ENCODE data around the gene H1-8. TPM values are rescaled to one million over a fixed set of nuclear protein-coding genes. Genes with fewer than 3 reads are reported as not detected.

H1-8 gene
- total RNA-seq, 1 donor from 2014 or later, result not detected

DNA sequence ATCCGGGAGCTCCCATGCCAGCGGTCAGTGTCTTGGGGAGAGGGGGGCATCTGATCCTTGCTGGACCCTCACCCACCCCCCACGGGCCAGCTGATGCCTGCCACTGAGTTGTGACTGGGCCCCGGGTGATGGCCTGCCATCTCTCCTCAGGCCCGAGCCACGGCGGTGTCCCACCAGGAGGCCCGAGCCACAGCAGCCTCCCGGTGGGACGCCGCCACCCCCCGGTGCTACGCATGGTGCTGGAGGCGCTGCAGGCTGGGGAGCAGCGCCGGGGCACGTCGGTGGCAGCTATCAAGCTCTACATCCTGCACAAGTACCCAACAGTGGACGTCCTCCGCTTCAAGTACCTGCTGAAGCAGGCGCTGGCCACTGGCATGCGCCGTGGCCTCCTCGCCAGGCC lies 4.3 kb downstream of the H1-8 start:
- no peak for DNase-seq (ENCODE audit: low read depth)
- H3K4me3 ChIP-seq (ENCODE audit: low read depth, low read length), result no peak overlapping the region
- TF ChIP-seq, protein P1, sequence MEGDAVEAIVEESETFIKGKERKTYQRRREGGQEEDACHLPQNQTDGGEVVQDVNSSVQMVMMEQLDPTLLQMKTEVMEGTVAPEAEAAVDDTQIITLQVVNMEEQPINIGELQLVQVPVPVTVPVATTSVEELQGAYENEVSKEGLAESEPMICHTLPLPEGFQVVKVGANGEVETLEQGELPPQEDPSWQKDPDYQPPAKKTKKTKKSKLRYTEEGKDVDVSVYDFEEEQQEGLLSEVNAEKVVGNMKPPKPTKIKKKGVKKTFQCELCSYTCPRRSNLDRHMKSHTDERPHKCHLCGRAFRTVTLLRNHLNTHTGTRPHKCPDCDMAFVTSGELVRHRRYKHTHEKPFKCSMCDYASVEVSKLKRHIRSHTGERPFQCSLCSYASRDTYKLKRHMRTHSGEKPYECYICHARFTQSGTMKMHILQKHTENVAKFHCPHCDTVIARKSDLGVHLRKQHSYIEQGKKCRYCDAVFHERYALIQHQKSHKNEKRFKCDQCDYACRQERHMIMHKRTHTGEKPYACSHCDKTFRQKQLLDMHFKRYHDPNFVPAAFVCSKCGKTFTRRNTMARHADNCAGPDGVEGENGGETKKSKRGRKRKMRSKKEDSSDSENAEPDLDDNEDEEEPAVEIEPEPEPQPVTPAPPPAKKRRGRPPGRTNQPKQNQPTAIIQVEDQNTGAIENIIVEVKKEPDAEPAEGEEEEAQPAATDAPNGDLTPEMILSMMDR (IDR thresholded peaks at IDR 0.05; ENCODE audit: insufficient read depth, low read length, poor library complexity, severe bottlenecking), result no peak
- H3K27me3 ChIP-seq (ENCODE audit: control insufficient read depth, insufficient read depth, low read length), result no peaks in the 10 kb centered on the region
- no peaks in the 10 kb centered on the region for H3K36me3 ChIP-seq (ENCODE audit: control insufficient read depth, insufficient read depth, low read length)

DNA sequence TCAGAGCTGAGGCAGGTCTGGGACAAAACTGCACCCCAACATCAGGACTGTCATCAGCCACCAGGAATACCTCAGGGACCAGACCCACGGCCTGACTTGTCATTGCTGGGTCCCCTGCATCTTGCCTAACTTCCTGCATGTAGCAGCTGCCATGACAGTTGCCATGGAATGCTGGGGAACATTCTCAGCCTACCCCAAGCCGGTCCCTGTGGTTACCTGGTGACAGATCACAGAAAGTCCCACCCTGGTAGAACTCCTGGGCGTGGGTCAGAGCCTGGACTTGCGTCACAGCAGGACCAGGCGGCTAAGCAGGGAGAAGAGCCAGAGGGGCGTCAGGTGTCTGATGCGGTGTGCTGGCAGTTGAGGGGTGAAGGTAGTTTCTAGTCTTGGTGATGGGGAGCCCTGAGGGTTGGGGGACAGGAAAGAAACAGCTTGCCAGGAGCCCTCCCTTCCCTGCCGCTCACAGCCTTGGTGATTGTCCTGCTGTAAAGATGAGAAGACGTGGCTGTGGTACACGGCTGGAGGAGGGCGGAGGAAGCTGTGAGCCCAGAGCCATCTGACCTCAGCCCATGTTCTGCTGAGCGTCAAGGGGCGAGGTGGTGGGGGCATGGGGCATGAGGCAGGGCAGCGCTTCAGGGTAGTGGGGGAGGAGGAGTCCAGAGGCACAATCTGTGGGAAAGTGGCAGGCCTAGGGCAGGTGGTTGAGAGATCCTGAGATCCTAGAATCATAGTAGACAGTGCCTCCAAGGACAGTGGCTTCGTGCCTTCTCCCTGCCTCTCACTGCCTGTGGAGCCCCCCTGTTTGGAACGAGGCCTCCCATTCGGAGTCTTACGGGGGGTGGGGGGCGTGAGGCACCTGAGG lies 5.4 kb downstream of the H1-8 start:
- no peaks in the 10 kb centered on the region for H3K36me3 ChIP-seq (ENCODE audit: control insufficient read depth, insufficient read depth, low read length)
- H3K4me3 ChIP-seq (ENCODE audit: low read depth, low read length), result no peak overlapping the region
- no peaks in the 10 kb centered on the region for H3K27me3 ChIP-seq (ENCODE audit: control insufficient read depth, insufficient read depth, low read length)
- no peak for DNase-seq (ENCODE audit: low read depth)
- TF ChIP-seq, protein P1 (IDR thresholded peaks at IDR 0.05; ENCODE audit: insufficient read depth, low read length, poor library complexity, severe bottlenecking), result no peak

DNA sequence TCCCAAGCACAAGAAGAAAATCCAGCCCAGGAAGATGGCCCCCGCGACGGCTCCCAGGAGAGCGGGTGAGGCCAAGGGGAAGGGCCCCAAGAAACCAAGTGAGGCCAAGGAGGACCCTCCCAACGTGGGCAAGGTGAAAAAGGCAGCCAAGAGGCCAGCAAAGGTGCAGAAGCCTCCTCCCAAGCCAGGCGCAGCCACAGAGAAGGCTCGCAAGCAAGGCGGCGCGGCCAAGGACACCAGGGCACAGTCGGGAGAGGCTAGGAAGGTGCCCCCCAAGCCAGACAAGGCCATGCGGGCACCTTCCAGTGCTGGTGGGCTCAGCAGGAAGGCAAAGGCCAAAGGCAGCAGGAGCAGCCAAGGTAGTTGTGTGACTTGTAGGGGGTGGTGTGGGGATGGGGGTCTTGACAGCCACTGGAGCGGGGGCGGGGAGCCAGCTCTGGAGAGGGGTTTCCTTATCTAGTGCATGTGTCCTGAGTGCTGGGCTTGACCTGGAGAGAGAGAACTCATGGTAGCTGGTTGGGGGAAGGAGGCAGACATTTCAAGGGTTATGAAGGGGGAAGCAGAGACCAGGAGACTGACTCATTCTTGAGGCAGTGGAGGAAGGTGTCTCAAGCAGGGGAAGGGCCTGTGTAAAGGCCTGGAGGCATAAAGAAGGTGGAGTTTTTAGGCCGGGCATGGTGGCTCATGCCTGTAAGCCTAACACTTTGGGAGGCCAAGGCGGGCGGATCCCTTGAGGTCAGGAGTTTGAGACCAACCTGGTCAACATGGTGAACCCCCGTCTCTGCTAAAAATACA lies 6.2 kb downstream of the H1-8 start:
- H3K27me3 ChIP-seq (ENCODE audit: control insufficient read depth, insufficient read depth, low read length), result no peaks in the 10 kb centered on the region
- TF ChIP-seq, protein P1 (IDR thresholded peaks at IDR 0.05; ENCODE audit: insufficient read depth, low read length, poor library complexity, severe bottlenecking), result no peak
- DNase-seq (ENCODE audit: low read depth), result no peak
- no peak overlapping the region for H3K4me3 ChIP-seq (ENCODE audit: low read depth, low read length)
- no peaks in the 10 kb centered on the region for H3K36me3 ChIP-seq (ENCODE audit: control insufficient read depth, insufficient read depth, low read length)

DNA sequence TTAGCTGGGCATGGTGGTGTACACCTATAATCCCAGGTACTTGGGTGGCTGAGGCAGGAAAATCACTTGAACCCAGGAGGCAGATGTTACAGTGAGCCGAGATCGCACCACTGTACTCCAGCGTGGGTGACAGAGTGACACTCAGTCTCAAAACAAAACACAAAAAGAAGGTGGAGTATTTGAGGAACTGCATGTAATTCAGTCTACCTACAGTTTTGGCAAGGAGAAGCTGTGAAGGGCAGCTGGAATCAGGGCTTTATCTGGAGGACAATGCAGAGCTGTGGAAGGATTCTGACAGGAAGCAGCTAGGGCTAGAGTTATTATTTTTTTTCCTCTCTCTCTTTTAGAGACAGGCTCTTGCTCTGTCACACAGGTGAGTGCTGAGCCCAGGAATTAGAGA lies 6.8 kb downstream of the H1-8 start:
- no peak for DNase-seq (ENCODE audit: low read depth)
- H3K27me3 ChIP-seq (ENCODE audit: control insufficient read depth, insufficient read depth, low read length), result no peaks in the 10 kb centered on the region
- TF ChIP-seq, protein P1 (IDR thresholded peaks at IDR 0.05; ENCODE audit: insufficient read depth, low read length, poor library complexity, severe bottlenecking), result no peak

DNA sequence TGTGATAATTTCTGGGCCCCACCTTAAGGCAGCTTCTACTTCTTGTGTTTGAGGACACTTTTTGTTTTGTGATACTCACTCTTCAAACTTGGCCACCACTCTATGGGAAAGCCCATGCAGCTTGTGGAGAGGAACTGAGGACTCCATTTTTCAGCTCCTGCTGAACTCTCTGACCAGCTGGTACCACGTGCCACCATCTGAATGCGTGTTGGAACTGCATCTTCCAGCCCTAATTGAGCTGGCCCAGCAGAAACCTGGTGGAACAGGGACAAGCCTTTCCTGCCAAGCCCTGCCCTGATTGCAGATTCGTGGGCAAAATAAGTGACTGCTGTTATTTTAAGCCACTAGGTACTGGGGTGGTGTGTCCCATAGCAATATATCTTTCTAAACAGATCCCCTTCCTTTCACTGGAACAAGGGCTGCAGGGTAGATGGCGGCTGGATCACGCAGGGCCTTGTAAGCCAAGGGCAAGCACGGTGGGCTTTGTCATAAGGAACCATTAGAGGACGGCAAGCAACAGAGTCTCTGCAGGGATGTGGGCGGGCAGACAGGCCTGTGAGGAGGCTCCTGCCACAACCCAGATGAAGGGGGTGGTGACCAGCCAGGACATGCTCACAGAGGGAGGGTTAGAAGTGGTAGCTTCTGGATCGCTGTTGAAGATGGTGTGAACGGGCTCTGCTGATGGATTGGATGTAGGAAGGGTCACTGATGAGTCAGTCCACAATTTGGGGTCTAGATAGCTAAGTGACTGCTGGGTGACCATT lies 9.5 kb downstream of the H1-8 start:
- no peaks in the 10 kb centered on the region for H3K27me3 ChIP-seq (ENCODE audit: control insufficient read depth, insufficient read depth, low read length)
- no peak for DNase-seq (ENCODE audit: low read depth)
- TF ChIP-seq, protein P1 (IDR thresholded peaks at IDR 0.05; ENCODE audit: insufficient read depth, low read length, poor library complexity, severe bottlenecking), result no peak
- no peak overlapping the region for H3K4me3 ChIP-seq (ENCODE audit: low read depth, low read length)
- no peaks in the 10 kb centered on the region for H3K36me3 ChIP-seq (ENCODE audit: control insufficient read depth, insufficient read depth, low read length)

More for the DNA sequence above, 6.8 kb downstream of the H1-8 start:
- Histone ChIP-seq H3K4me3 (ENCODE audit: low read depth, low read length) (no peak overlapping the region), H3K36me3 (ENCODE audit: control insufficient read depth, insufficient read depth, low read length) (no peaks in the 10 kb centered on the region)

Data from kidney epithelial cell (primary cell).